ENCODE data around the gene MAP3K2.

Gene MAP3K2, protein sequence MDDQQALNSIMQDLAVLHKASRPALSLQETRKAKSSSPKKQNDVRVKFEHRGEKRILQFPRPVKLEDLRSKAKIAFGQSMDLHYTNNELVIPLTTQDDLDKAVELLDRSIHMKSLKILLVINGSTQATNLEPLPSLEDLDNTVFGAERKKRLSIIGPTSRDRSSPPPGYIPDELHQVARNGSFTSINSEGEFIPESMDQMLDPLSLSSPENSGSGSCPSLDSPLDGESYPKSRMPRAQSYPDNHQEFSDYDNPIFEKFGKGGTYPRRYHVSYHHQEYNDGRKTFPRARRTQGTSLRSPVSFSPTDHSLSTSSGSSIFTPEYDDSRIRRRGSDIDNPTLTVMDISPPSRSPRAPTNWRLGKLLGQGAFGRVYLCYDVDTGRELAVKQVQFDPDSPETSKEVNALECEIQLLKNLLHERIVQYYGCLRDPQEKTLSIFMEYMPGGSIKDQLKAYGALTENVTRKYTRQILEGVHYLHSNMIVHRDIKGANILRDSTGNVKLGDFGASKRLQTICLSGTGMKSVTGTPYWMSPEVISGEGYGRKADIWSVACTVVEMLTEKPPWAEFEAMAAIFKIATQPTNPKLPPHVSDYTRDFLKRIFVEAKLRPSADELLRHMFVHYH

DNA sequence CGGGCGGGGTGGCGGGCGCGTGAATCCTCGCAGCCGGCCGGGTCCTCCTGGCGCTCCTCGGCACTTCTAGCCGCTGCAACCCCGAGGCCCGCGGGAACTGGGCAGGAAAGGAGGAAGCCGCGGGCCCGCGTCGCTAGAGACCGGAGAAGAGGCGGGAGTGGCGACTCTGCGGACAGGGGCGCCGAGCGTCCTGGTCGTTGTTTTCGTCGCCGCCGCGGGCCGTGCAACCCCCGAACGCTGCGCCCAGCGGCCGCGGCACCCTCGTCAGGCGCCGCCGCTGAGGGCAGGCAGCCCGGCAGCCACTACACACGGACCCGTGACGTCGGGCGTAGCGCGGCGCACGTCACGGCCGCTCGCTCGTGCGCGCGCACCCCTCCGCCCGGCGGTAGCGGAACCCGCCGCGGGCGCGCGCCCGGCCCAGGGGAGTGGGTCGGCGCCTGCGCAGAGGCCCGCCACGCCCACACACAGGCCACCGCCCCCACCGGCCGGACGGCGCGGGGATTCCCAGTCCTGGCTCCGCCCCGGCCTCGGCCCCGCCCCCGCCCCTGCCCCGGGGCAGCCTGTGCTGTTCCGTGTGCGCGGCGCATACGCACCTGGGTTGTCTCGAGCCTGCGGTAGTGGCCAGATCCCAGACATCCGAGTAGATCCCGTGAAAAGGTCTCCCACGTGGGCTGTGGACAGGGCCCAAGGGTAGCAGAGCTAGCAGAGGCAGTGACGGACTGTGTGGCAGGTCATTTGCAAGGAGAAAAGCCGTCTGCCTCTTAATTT, at the start of gene MAP3K2:
TSS of gene MAP3K2 (minus strand) at position 321 of the 768 bp plus-strand sequence. CDS start 44,846 bp downstream, outside the sequence.
- peak; percentile 99 for DNase-seq (ENCODE audit: low spot score)
- TF ChIP-seq, protein P1, sequence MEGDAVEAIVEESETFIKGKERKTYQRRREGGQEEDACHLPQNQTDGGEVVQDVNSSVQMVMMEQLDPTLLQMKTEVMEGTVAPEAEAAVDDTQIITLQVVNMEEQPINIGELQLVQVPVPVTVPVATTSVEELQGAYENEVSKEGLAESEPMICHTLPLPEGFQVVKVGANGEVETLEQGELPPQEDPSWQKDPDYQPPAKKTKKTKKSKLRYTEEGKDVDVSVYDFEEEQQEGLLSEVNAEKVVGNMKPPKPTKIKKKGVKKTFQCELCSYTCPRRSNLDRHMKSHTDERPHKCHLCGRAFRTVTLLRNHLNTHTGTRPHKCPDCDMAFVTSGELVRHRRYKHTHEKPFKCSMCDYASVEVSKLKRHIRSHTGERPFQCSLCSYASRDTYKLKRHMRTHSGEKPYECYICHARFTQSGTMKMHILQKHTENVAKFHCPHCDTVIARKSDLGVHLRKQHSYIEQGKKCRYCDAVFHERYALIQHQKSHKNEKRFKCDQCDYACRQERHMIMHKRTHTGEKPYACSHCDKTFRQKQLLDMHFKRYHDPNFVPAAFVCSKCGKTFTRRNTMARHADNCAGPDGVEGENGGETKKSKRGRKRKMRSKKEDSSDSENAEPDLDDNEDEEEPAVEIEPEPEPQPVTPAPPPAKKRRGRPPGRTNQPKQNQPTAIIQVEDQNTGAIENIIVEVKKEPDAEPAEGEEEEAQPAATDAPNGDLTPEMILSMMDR (IDR thresholded peaks at IDR 0.05; ENCODE audit: extremely low read depth, missing control alignments), result no peak

DNA sequence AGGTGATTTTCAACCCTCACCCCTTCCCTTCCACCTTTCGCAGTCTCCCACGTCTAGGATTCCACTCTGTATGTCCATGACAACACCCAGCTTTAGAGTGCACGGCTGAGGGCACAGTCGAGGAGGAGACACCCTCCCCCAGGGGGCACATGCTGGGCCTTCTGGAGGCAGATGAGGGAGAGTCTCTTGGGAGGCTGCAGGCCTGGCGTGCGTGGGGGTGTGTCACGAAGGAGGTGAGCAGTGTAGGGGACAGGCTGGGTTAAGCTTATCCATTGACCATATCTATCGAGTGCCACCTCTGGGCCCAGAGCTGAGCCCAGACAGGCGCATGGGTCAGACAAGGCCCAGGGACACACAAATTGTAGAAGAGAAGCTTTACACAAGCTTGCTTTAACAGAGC, 49.3 kb upstream of the MAP3K2 start:
- no peak for DNase-seq (ENCODE audit: low spot score)
- TF ChIP-seq, protein P1 (IDR thresholded peaks at IDR 0.05; ENCODE audit: extremely low read depth, missing control alignments), result no peak

DNA sequence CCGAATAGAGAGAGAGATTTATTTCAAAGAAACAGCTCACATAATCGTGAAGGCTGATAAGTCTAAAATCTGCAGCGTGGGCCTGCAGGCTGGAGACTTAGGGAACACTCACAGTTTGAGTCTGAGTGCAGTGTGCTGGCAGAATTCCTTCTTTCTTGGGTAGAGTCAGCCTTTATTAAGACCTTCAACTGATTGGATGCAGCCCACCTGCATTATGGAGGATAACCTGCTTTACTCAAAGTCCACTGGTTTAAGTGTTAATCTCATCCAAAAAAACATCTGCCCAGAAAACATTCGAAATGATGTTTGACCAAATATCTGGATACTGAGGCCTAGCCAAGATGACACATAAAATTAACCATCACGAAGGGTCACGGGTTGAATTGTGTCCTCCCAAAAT, 46.7 kb upstream of the MAP3K2 start:
- TF ChIP-seq, protein P1 (IDR thresholded peaks at IDR 0.05; ENCODE audit: extremely low read depth, missing control alignments), result no peak
- DNase-seq (ENCODE audit: low spot score), result no peak

DNA sequence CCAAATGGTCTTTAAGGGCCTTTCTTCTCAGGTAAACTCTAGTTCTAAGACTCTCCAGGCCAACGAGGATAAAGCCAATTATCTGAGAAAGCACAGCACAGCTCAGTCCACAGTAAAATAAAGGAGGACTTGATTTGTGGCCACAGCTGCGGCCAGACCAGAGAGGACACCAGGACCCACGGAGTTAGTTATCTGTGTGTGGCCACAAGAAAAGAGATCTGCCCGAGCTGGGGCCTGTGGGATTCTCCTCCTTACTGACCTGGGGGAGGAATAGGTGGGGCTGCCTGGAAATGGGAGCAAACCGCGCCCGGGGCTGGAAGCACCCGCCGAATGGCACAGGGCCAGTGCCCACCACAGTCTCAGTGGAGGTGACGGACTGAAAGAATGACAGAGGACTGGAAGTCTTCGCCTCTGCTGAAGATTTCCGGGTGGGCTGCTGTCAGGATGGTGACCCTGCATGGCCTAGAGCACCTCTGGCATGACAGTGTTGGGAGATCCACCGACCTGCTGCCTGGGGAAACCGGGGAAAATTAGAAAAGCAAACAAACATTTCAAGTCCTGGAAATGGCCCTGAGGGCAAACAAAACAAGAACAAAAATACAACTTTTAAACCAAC, 43.7 kb upstream of the MAP3K2 start:
- TF ChIP-seq, protein P1 (IDR thresholded peaks at IDR 0.05; ENCODE audit: extremely low read depth, missing control alignments), result no peak
- no peak for DNase-seq (ENCODE audit: low spot score)

DNA sequence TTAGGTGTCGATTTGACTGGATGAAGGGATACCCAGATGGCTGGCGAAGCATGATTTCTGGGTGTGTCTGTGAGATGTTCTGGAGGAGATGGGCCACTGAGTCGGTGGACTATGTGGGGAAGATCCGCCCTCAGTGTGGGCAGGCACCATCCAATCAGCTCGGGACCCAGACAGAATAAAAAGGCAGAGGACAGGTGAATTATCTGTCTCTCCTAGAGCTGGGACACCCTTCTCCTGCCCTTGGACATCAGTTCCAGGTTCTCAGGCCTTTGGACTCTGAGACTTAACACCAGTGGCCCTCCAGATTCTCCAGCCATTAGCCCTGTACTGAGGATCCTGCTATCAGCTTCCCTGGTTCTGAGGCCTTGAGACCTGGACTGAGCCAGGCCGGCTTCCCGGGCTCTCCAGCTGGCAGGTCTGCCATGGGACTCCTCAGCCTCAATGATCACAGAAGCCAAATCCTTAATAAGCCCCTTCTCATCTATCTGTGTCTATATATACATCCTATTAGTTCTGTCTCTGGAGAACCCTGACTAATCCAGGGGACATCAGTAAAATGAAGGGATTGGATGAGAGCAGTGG, 42.2 kb upstream of the MAP3K2 start:
- no peak for DNase-seq (ENCODE audit: low spot score)
- TF ChIP-seq, protein P1 (IDR thresholded peaks at IDR 0.05; ENCODE audit: extremely low read depth, missing control alignments), result no peak

DNA sequence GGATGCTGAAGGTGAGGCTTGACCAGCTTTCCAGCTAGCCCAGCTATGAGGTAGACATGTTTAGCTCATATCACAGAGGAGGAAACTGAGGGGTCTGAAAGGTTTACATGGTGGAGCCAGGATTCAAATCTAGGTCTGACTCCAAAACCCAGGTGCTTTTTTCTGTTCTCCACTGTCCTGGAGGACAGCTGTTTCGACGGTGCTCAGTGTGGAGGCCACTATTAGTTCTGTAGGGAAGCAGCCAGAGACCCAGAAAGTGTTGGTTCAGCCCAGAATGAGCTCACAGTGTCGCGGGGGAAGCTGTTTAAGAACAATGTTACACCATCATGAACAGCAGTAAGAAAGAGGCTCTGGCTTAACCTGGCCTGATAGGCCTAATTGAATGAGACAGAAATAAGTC, 41.5 kb upstream of the MAP3K2 start:
- TF ChIP-seq, protein P1 (IDR thresholded peaks at IDR 0.05; ENCODE audit: extremely low read depth, missing control alignments), result no peak
- no peak for DNase-seq (ENCODE audit: low spot score)
